Activated CD4-positive, alpha-beta T cell treated with anti-CD3 and anti-CD28 coated beads, Interleukin-2, amount 50 U/mL, for 16 hours (primary cell): Measurements from ENCODE around the gene KCNN3.

ENCODE experiments used
- DNase-seq: peaks from one replicate; pipeline ENCODE4 v3.0.0-alpha.2; 2020

Gene KCNN3

GRCh38 chr1:154788110-154788870 lies 81.8 kb downstream of the KCNN3 start:
- DNase-seq, result no peak

DNA sequence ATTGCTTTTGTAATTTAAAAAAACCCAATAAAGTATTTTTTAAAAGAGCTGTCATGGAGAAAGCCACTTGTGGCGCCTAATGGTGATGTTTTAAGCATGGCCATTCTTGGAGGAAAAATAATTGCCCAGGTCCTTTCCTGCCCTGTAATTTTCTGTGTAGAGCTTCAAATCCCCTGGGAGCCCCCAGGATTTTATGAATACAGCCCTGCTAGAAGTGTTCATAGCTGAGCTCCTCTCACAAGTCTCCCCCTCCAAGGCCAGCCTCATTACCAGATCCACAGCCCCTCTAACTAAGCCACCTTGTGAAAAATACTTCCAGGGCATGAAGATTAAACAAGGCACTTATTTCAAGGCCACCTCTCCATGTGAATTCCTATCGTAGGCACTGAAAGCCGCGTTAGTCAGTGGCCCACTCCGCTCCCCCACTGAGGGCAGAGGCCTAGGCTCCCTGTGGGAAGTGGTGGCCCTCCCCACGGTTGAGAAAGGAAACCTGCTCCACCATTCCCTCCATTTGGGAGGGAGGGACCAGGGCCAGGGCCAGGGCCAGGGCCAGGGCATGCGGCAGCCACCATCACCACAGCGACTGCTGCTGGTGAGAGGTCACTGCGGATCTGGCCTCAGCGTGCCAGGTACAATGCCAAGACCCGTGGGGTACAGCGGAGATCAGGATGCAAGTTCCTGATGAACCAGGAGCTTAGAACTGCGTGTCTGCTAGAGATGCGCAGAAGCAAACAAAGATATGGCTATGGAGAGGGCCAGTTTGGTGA lies 83.1 kb downstream of the KCNN3 start:
- DNase-seq, result no peak

DNA sequence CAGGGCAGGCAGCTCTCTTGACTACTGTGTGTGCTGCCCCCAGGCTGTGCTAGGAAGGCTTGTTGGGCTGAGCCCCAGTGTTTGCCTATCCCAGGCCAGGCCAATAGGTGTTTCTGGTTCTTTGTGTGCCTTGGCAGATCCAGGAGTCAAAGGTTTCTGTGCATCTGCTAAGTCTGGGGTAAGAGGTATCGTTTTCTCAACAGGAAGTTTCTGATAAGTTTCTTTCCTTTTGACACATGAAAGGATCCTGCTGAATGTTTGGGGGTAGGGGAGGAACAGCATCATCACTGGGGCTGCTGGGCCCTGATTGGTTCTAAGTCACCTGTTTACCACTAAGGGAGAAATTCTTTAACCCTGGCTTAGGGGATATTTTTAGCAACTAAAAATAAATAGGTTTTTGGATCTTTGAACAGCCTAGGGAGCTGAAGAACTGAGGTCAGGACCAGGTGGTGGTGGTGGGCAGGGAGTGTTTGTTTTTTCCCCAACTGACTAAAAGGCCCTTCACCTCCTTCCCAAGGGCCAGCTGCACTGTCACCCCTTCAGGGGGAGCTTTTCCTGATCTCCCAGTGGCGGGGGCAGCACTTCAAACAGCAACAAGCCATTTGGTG lies 85.1 kb downstream of the KCNN3 start:
- peak; percentile 83 for DNase-seq

GRCh38 chr1:154784416-154784815 lies 85.7 kb downstream of the KCNN3 start:
- DNase-seq, result no peak

- no peak for DNase-seq
These were observed 86.1 kb downstream of the KCNN3 start for GRCh38 chr1:154783976-154784375.

DNA sequence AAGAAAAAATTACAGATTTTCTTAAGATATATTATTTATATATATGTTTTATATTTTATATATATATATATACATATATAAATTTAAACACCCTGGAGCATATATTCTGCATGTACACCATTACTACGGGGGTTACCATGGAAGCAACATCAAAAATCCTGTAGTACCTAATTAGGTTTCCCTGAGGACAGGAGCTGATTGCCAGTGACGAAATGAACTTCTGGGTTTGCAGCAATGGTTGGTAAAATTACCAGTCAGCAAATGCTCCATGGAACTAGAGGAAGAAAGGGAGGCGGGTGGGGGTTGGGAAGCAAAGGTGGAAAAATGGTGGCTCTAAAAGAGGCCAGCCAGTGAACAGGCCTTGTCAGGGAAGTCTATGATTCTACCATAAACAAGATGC lies 89.5 kb downstream of the KCNN3 start:
- DNase-seq, result no peak

- DNase-seq, result no peak
These were observed 90.4 kb downstream of the KCNN3 start for GRCh38 chr1:154779551-154780189.

DNA sequence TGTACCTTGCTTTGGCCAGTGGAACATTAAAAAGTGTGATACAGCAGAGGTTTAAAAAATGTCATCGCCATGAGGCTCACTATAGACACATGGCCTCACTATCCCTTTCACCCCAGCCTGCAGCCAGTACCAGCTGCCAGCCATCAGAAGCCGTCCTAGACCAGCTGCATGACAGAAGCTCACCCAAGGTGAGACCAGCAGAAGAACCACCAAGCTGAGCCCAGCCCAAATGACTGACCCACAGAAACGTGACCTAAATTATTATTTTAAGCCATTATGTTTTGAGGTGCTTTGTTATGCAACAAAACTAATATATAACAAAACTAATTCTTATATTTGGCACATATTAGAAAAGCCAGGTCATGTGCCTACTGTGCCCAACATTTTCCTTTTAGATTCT lies 91.1 kb downstream of the KCNN3 start:
- no peak for DNase-seq

GRCh38 chr1:154778275-154778674 lies 91.8 kb downstream of the KCNN3 start:
- no peak for DNase-seq

DNA sequence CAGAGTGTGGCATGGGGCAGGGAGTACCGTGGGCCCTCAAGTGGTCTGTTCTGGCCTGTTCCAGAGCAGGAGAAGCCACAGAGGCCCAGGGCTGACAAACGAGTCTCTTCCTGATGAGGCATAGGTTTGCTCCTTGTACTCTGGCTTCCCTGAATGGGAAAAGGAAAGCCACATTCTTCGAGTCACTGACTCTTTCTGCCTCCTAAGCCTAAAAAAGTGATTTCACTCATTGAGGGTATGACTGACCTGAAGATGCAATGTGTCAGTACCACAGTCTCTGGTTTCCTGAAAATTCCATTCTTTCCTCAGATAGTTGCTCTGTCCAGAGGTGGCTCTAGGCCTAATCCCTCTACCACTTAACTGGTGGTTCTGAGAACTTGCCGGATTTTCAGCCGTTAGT lies 92.3 kb downstream of the KCNN3 start:
- no peak for DNase-seq

GRCh38 chr1:154777154-154777553 lies 92.9 kb downstream of the KCNN3 start:
- DNase-seq, result no peak

DNA sequence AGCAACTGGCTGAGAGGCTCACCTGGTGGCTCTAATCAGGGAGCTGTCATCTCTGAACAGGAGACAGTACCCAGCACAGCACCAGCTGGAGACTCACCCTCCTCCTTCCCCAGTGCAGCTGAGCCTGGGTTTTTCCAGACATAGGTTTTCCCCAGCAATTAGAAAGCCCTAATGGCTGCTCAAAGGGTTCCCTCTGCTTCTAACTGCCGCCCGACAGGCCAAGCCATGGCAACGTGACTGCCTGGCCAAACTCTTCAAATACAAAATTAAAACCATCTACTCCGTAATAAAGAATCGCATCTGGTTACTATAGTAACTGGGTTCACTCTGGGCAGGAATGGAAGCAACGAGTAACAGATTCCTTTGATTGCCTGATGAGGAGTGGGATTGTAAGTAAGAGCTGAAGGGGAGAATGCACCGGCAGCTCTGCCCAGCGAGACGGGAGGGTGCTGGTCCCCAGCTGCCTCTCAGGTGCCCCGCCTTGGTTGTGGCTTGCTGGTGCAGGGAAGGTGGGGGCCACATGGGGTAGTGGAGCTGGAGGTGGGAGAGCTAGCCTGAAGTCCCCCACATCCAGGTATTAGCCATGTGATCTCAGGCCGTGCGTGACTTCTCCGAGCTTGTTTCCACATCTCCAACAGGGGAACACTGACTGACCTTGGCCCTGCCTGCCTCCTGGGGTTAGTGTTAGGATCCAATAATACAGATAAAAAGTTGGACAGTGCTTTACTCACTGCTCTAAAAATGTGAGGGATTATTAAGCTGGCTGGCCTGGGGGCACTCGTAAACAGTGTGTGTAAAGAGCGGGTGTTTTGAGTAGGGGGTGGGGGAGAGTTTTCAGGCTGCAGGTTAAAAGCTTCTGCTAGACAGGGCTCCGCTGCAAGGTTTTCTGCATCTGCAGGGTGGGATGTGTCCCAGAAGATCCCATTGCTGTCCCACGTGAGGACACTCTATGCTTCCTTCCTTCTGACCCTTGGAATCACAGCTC lies 94.2 kb downstream of the KCNN3 start:
- no peak for DNase-seq

DNA sequence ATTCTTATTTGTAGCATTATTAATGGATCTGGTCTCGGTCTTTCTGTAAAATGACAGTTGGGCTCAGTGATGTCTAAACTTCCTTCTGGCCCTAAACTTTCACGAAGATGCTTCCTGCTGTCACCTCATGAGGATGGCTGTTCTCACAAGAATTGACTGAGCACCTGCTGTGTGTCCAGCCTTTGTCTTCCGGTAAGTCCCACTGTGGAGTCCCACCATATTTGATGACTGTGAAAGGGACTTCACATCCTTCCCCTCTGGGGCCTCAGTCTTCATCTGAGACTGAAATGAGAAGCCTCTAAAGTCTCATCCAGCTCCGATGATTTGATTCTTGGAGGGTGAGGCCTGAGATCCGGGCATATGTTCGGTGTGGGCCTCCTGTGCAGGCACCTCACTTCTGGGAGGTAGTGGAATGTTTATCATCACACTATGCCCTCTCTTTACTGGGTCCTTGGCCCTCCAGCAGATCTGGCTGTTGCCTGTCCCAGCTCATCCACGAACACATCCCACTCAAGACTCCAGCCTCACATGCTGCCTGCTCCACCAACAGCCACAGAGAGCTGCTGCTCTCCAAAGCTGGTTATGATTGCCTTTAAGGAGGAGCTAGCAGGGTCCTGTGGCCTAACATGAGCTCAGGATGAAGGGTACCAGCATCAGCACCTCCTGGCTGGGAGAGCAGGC lies 95.8 kb downstream of the KCNN3 start:
- no peak for DNase-seq

- no peak for DNase-seq
These were observed 96.5 kb downstream of the KCNN3 start for GRCh38 chr1:154773551-154773950.

GRCh38 chr1:154772606-154773506 lies 97.2 kb downstream of the KCNN3 start:
- DNase-seq, result no peak

DNA sequence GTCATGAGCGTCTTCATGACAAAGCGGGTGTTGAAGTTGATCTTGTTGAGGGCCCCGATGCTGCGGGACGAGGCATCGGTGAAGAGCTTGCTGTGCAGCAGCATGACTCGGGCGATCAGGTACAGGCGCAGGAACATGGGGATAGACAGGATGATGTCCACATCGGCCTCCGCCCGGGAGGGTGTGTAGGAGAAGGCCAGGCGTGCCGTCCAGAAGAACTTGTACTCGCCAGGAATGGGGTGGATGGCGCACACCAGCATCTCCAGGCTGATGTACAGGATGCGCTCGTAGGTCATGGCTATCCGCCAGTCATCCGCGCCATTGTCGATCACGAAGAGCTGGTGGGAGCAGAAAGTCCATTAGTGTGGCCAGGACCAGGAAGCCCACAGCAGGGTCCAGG lies 98.0 kb downstream of the KCNN3 start:
- no peak for DNase-seq

GRCh38 chr1:154770897-154771594 lies 99.0 kb downstream of the KCNN3 start:
- no peak for DNase-seq

- DNase-seq, result no peak
These were observed 100.7 kb downstream of the KCNN3 start for GRCh38 chr1:154769193-154769895.

DNA sequence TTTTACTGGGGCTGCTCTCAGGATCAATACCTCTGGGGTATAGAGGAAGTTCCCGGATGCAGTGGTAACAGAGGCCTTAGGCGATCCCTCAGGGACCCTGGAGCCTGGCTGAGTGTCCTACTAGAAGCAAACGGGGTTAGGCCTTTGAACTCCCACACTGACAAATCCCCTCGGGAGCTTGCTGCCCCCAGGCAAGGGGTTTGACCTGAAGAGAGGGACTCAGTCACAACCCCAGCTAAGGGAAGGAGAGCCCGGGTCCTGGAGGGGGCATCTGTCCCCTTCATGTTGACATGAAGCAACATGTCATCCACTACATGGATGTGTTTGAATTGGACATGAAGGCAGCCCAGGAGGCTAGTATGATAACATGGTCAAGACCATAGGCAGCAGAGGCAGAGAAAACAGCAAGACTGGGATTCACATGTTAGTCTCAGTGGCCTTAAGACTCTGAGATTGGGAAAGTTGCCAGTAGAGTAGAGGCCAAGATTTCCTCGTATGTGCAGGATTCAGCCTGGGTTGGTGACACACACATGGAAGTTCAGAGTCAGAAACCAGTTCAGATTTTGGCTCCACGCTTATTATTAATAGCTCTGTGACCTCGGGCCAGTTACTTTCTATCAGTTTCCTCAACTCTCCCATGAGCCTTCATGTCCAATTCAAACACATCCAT lies 101.5 kb downstream of the KCNN3 start:
- no peak for DNase-seq
